ENCODE measurements around the gene DHRSX.

DNA sequence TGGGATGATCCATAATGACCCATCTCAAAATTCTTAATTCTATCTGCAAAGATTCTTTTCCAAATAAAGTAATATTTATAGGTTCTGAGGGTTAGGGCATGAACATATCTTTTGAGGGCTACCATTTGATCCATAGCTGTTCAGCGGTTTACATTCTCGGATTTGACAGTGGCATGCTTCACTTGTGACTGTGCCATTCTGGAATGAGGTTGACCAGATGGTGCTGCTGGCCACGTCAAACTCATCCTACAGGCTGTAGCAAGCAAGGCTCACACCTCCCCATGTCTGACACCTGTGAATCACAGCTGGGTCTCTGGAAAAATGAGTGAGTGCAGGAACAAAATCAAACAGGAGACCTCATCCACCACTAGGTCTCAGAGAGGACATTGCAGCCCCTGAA, 280.5 kb downstream of the DHRSX start:
- TF ChIP-seq, protein P1, sequence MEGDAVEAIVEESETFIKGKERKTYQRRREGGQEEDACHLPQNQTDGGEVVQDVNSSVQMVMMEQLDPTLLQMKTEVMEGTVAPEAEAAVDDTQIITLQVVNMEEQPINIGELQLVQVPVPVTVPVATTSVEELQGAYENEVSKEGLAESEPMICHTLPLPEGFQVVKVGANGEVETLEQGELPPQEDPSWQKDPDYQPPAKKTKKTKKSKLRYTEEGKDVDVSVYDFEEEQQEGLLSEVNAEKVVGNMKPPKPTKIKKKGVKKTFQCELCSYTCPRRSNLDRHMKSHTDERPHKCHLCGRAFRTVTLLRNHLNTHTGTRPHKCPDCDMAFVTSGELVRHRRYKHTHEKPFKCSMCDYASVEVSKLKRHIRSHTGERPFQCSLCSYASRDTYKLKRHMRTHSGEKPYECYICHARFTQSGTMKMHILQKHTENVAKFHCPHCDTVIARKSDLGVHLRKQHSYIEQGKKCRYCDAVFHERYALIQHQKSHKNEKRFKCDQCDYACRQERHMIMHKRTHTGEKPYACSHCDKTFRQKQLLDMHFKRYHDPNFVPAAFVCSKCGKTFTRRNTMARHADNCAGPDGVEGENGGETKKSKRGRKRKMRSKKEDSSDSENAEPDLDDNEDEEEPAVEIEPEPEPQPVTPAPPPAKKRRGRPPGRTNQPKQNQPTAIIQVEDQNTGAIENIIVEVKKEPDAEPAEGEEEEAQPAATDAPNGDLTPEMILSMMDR (IDR thresholded peaks at IDR 0.05): no peak
- no peak for TF ChIP-seq POLR2A (IDR thresholded peaks at IDR 0.05)

Measured in breast epithelium (tissue), 3 donors.